CD4-positive, alpha-beta T cell treated with Interleukin-15 for 4 hours (primary cell): Measurements from ENCODE around the gene CHPF.

Source experiments
- DNase-seq: peaks from one replicate; pipeline ENCODE4 v3.0.0-alpha.2; 2020; ENCODE audit warnings: low spot score

Gene CHPF

DNA sequence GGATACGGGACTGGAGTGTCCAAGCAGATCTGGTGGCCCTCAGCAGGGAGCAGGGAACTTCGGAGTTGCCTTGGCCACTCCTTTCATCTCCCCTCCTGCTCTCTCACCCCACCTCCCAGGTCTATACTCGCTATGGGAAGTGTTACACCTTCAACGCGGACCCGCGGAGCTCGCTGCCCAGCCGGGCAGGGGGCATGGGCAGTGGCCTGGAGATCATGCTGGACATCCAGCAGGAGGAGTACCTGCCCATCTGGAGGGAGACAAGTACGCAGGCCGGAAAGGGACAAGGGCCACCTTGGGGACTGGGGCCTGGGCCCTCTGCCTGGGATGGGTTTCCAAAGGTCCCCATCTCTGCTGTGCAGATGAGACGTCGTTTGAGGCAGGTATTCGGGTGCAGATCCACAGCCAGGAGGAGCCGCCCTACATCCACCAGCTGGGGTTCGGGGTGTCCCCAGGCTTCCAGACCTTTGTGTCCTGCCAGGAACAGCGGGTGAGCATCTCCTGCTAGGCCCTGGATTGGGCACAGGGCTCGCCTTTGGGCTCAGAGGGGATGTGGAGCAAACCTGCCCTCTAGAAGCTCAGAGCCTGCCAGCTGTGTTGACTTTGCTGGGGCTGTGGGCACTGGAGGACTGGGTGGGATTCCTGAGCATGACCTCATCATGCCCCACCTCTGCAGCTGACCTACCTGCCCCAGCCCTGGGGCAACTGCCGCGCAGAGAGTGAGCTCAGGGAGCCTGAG, 11.8 kb downstream of the CHPF start:
- no peak for DNase-seq

DNA sequence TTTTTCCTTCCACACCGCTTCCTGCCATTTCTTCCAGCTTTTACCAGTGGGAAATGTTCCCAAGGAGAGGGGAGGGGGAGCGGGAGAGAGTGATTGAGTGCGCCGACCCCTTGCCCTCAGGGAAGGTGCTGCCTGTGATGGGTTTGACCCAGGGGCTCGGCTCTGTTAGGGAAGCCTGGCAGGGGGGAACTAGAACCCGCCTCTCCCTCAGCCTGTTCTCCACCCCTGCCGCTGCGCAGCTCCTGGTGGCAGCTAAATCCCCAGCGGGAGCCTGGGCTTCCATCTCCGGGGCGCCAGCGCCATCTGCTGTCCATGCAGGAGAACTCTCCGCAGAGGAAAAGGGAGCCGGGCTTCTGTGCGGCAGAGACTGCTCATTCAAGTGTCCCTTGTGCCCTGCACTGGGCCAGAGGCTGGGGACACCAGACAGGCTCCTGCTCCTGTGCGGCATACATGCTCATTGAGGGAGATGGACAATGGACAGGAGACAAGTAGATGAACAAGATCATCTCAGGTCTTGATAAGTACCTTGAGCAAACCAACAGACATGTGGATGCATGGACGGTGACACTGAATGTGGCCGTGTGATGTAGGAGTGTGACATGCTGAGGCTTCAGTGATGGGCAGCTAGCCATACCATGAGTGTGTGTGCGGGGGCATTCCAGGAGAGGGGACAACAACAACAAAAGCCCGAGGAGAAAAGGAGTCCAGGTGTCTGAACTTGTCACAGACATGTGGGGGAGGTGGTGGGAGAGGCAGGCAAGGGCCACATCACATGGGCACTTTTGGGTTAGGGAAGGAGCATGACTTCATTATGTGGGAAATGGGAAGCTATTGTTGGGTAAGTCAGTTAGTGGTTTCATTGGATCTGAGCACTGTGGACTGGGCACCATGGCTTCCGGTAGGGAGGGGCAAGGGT, 13.3 kb downstream of the CHPF start:
- DNase-seq: peak; percentile 84

- DNase-seq: no peak
Observed at GRCh38 chr2:219527472-219527871, 16.1 kb downstream of the CHPF start.

DNA sequence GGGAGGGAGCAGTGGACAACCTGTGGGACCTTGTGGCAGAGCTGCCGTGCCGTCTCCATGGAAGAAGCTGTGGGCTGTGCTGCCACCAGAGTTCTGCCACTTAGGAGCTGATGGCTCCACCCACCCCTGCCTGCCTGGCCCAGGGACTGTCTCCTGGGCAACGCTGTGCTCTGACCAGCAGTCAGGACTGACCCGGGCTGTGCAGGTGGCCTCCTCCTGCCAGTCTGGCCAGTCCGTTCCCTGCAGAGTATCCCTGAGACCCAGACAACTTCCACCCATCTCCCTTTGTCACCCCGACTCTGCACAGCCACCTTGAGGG, 16.6 kb downstream of the CHPF start:
- no peak for DNase-seq

GRCh38 chr2:219526320-219527075, 17.1 kb downstream of the CHPF start:
- no peak for DNase-seq

DNA sequence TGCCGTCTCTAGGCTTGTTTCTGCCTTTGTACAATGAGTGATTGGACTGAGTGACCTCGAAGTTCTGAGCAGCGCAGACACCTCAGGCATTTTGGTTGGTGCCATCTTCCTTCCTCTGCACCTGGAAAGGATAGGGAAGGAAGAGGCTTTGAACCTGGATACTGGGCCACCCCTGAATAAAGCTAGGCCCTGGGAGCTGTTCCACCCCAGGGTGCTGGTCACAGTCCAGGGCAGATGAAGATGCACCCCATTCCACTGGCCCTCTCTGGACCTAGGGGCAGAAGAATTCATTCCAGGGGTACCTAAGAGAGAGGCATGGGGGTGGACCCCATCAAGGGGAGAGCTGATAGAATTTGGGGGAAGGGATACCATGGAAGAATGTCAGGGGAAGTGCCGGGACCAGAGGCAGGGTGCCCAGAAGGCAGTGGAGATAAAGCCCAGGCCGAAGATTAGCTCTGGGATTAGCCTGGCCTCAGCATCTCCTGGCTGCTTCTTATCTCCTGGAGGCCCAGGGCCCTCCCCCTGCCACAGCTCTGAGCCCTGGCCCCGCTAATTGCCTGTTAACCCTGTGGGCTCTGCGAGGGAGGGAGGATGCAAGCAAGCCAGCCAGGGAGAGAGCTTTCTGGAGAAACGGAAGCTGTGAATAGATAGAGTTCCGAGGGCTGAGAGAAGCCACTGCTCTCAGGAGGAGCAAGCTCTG, 17.9 kb downstream of the CHPF start:
- DNase-seq: no peak

GRCh38 chr2:219524817-219525216, 18.8 kb downstream of the CHPF start:
- DNase-seq: no peak

GRCh38 chr2:219523031-219523671, 20.5 kb downstream of the CHPF start:
- DNase-seq: no peak

DNA sequence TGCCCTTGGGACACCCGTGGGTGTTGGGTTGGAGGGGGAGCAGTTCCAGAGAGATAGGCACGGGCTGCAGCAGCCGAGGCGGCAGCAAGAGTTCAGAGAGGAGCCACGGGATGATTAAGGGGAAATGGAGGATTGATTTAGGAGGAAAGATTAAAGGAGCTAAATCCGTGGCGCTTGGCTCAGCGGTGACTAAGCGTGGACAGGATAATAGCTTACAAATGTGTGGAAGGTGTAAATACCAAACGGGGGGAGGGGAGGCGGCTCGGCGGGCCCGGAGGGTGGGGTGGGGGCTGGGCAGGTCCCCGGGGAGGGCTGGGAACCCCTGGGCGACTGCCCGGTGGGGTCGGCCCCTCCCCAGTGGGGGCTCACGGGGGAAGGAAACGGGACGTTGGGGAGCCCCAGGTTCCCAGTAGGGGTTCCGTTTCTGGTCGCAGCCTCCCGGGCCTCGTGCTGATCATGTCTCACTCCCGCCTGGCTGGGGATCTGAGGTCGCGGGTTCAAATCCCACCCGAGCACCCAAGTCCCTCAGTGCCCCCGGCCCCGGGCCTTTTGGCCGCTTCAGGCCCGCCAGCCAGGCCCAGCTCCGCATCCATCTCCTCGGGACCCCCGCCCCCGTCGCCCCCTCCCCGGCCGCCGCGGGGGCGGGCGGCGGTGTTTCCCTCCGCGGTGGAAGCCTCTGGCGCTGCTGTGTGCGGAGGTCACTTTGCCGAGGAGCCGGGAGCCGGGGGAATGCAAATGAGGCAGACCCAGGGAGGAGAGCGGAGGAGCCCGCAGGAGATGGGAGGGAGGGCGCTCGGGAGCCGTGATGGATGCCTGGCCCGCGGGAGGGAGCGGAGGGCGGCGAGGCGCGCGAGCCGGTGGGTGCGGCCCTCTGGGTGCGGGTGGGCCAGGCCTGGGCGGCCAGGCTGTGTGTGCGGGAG, 21.2 kb downstream of the CHPF start:
- no peak for DNase-seq

DNA sequence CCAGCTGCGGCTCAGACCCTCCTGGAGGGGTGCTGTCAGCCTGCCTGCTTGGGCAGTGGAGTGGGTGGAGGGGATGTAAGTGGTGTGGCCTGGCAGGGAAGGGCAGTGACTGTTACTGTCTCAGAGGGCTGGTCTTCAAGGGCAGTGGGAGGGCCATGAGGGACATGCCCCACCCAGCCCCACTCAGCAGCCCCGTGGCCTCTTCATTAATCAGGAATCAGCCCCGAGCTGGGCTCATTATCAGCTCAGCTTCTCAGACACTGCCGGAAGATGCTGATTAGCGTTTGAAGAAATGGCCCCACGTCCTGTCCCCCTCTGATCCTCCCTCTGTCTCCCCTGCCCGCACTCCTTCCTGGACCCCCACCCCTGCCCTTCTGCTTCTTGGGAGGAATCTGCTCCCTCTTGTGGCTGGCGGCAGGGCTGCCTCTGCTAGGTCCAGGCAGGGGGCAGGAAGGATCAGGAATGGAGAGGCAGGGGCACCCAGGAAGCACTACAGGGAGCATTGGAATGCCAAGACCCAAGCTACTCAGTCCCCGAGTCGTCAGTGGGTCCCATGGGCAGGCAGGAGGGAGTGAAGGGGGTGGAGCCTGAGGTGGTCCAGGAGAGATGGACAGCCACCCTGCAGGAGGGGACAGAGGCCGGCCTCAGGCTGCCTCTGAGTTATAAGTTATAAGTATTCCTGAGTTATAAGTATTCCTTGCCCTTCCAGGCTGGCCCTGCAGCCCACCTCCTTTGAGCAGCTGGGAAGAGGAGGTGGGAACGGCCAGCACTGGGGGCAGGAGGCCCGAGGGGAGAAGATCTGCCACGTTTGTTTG, 22.3 kb downstream of the CHPF start:
- DNase-seq: no peak

DNA sequence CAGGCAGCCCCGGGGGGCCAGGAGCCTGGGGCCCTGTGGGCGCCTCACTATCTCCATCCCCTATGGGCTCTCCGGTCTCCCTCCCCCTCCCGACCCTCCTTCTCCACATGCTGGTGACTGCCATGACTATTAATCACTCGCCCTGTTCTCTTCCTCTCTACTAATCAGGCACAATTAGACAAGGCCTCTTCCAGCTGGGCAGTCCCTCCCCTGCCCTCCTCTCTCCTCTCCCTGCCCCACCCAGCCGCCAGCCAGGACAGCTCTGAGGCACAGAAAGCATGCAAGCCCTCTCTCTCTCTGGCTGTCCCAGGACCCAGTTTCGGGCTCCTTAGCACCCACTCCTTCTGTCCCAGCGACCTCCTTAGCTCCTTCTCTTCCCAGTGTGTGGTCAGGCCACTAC, 23.5 kb downstream of the CHPF start:
- no peak for DNase-seq

DNA sequence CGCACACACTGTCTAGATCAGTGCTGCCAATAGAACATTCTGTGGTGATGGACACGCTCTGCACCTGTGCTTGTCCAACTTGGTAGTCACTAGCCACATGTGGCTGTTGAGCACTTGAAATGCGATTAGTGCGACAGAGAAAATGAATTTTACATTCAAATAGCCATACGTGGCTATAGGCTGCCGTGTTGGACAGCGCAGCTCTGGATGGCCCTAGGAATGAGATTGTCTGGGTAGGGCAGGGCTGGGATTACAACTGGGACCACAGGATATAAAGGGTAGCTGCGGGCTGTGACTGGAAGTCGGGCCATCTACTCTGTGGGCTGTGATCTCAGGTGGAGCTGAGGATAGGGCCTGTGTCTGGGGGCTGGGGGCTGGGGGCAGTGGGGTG, 24.1 kb downstream of the CHPF start:
- DNase-seq: no peak

- DNase-seq: no peak
Observed at GRCh38 chr2:219517954-219518778, 25.4 kb downstream of the CHPF start.

- no peak for DNase-seq
Observed at GRCh38 chr2:219516888-219517287, 26.7 kb downstream of the CHPF start.

DNA sequence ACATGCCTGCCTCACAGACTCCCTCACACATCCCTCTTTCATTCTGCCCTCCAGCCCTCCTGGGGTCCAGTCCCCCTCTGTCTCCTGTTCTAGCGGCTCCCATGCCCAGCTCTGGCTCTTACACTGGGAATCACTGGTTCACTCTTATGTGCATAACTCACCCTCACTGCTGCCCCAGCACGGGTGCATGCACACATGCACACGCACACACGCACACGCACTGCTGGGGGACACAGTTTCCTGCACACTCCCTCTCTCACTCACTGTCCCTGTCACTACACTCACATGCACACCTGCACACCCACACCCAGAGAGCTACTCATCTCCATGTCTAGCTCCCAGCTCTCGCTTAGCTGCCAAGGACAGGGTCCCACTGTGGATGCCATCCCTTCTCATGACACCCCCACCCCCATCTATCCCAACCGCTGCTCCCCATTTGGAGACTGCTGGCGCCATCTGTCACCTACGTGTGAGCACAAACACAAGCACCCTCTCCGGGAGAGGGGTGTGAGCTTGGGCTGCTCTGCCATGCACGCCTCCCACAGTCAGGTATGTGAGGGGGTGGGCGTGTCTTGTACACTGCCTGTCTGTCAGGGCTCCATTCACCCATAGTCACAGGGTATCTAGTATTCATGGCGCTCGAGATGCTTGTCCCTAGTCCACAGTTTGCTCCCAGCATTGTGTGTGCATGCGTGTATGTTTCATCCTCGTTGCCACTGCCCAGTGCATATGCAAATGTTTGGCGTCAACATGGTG, 27.6 kb downstream of the CHPF start:
- DNase-seq: no peak

- no peak for DNase-seq
Observed at GRCh38 chr2:219514836-219515235, 28.8 kb downstream of the CHPF start.

DNA sequence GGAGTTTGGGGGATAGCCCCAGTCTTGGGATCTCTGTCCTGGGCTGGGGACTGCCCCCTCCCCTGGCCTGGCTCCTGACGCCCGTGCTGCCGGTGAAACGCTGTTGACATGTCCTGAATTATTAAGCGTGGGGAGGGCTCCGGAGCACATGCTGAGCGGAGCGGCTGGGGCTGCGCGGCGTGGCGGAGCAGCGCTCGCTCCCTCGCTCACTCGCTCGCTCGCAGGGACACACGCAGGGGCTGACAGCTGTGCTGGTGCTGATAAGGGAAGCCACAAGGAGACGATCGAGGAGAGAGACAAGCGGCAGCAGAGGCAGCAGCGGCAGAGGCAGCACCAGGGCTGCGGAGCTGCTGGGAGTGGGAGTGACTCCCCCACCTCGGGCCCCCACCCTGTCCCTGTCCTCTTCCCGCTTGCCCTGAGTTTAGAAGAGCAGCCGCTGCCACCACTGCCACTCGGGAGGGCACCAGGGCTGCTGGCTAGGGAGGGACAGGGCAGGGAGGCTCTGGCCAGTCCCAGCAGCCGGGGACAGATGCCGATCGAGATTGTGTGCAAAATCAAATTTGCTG, 29.3 kb downstream of the CHPF start, which contains the start of gene ASIC4:
ASIC4 (plus strand) TSS at position 287 of the 566 bp plus-strand sequence; CDS start at position 530, 243 bp downstream.
- no peak for DNase-seq

DNA sequence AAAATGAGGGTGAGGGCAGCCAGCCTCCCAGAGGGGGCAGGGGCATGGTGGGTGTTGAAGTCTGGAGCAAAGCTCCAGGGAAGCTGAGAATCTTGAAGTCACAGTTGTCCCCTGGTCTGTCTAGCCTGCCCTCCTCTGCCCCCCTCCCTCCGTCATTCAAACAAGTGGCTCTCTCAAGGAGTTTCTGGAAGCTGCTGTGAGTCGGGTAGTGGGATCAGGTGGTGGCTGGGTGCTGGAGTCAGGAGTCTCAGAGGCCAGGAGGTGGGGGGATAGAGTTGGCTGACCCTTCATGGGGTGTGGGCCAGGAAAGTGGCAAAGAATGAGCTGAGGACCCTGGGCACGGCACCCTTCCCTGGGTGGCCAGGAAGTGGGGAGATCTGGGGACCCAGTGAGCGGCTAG, 29.8 kb downstream of the CHPF start:
- DNase-seq: no peak
